GM18502 (cell line): ENCODE data around the gene PRKG1.

ENCODE experiments used
- ATAC-seq: cut with Tn5 transposase; IDR thresholded peaks from one replicate; pipeline ENCODE4 v1.9.1; 2021; ENCODE audit warnings: mild to moderate bottlenecking; ENCODE audit not compliant: unreplicated experiment, poor library complexity

PRKG1 gene

GRCh38 chr10:52248697-52249306 lies 1174.5 kb downstream of the PRKG1 start:
- ATAC-seq, result no peak

- ATAC-seq, result no peak
These were observed 1175.6 kb downstream of the PRKG1 start for GRCh38 chr10:52249850-52250395.

- no peak for ATAC-seq
These were observed 1176.2 kb downstream of the PRKG1 start for GRCh38 chr10:52250510-52250909.

GRCh38 chr10:52252307-52252706 lies 1178.0 kb downstream of the PRKG1 start:
- no peak for ATAC-seq

GRCh38 chr10:52256832-52257691 lies 1182.8 kb downstream of the PRKG1 start:
- ATAC-seq, result peak; percentile 99

- ATAC-seq, result peak; percentile 86
These were observed 1183.4 kb downstream of the PRKG1 start for GRCh38 chr10:52257692-52258075.

GRCh38 chr10:52258799-52259425 lies 1184.6 kb downstream of the PRKG1 start:
- ATAC-seq, result no peak

GRCh38 chr10:52259426-52259812 lies 1185.1 kb downstream of the PRKG1 start:
- ATAC-seq, result no peak

- no peak for ATAC-seq
These were observed 1187.1 kb downstream of the PRKG1 start for GRCh38 chr10:52261362-52261761.

GRCh38 chr10:52265131-52265926 lies 1191.0 kb downstream of the PRKG1 start:
- ATAC-seq, result no peak

GRCh38 chr10:52266858-52267257 lies 1192.6 kb downstream of the PRKG1 start:
- no peak for ATAC-seq

GRCh38 chr10:52268790-52269189 lies 1194.5 kb downstream of the PRKG1 start:
- no peak for ATAC-seq

- ATAC-seq, result no peak
These were observed 1194.9 kb downstream of the PRKG1 start for GRCh38 chr10:52269233-52269632.

- ATAC-seq, result no peak
These were observed 1201.9 kb downstream of the PRKG1 start for GRCh38 chr10:52276163-52276562.

- no peak for ATAC-seq
These were observed 1202.7 kb downstream of the PRKG1 start for GRCh38 chr10:52276986-52277385.

GRCh38 chr10:52279546-52279945 lies 1205.3 kb downstream of the PRKG1 start:
- ATAC-seq, result no peak

- ATAC-seq, result no peak
These were observed 1205.8 kb downstream of the PRKG1 start for GRCh38 chr10:52280051-52280450.

- no peak for ATAC-seq
These were observed 1208.9 kb downstream of the PRKG1 start for GRCh38 chr10:52283174-52283573.

GRCh38 chr10:52284416-52285013 lies 1210.2 kb downstream of the PRKG1 start:
- no peak for ATAC-seq

GRCh38 chr10:52287866-52288265 lies 1213.6 kb downstream of the PRKG1 start:
- ATAC-seq, result no peak
